GM18858 (cell line): ENCODE results near the gene TMPO.
"Not testable (repeated sequence)": the region's sequence is repeated elsewhere in the genome, so short reads cannot be mapped to it uniquely, and the experiment has no call there.

Experiments
- ATAC-seq: cut with Tn5 transposase; IDR thresholded peaks from one replicate; pipeline ENCODE4 v1.9.1; 2021; ENCODE audit not compliant: unreplicated experiment

The TMPO gene

DNA sequence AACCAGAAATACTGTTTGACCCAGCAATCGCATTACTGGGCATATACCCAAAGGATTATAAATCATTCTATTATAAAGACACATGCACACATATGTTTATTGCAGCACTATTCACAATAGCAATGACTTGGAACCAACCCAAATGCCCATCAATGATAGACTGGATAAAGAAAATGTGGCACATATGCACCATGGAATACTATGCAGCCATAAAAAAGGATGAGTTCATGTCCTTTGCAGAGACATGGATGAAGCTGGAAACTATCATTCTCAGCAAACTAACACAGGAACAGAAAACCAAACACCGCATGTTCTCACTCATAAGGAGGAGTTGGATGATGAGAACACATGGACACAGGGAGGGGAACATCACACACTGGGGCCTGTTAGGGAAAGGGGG lies 61.4 kb downstream of the TMPO start:
- not testable (repeated sequence) for ATAC-seq

- ATAC-seq, result no peak
These were observed 63.0 kb downstream of the TMPO start for GRCh38 chr12:98578392-98578791.

DNA sequence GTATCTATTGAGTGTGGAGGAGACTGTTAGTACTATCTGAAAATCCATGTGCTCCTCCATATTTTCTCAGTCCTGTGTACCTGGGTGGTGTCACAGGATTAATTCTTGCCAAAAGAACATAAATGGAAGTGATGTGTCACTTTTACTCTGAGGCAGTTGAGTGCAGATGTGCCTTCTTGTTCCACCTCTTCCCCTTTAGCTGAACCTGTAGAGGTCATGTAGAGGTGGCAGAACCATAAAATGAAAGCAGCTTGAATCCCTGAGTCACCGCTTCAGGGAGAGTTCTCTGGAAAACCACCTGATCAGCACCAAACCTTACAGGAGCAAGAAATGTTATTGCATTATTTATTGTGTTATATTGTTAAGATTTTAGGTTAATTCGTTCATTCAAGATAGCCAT lies 63.4 kb downstream of the TMPO start:
- ATAC-seq, result no peak

- ATAC-seq, result no peak
These were observed 64.0 kb downstream of the TMPO start for GRCh38 chr12:98579347-98579746.

GRCh38 chr12:98579835-98580234 lies 64.4 kb downstream of the TMPO start:
- no peak for ATAC-seq

GRCh38 chr12:98580695-98581094 lies 65.3 kb downstream of the TMPO start:
- no peak for ATAC-seq

DNA sequence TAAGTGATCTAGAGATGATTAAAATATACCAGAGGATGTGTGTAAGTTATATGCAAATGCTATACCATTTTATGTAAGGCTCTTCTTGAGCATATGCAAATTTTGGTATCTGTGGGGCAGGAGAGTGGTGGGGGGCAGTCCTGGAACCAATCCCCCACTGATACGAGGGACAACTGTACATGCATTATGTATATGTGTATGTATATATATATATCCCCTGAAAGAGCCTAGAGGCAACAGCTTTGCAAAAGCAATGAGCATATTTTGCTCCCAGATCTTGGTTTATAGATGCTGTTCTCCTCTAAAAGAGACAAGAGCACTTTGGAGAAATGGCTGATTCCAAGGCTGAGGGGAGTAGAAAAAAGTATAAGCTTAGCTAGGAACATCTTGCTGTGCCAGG lies 65.7 kb downstream of the TMPO start:
- no peak for ATAC-seq

- ATAC-seq, result no peak
These were observed 66.7 kb downstream of the TMPO start for GRCh38 chr12:98582093-98582492.

- no peak for ATAC-seq
These were observed 71.7 kb downstream of the TMPO start for GRCh38 chr12:98587084-98587483.

- no peak for ATAC-seq
These were observed 75.8 kb downstream of the TMPO start for GRCh38 chr12:98591209-98591608.

- no peak for ATAC-seq
These were observed 77.5 kb downstream of the TMPO start for GRCh38 chr12:98592825-98593322.

DNA sequence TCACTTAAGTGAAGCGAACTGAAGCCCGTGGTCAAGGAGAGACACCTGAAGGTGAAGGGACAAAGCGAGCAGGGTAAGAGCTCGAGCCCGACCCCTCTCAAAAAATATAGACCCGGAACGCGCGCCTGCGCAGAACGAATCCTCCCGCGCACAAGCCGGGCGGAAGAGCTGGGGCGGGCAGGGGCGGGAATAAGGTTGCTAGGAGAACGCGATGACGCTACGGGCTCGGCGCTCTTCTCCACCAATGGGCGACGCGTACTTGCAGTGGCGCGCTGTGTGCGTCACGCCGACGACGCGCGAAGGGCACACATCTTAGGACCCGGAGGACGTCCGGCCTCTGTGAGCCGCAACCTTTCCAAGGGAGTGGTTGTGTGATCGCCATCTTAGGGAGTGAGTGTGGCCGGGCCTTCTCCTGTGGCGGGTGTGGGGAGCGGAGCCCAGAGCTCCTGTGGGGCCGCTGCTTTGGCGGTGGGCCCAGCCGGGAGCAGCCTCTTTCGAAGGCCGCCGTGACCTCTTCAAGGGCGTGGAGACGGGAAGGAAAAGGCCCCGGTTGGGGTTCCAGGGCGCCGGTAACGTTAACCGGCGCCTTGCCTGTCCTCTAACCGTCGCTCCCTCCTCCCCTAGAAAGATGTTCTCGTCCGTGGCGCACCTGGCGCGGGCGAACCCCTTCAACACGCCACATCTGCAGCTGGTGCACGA lies 78.1 kb downstream of the TMPO start, which contains the start of gene SLC25A3:
TSS of gene SLC25A3 (plus strand) at position 336 of the 699 bp plus-strand sequence. CDS start at position 629, 293 bp downstream.
- peak; percentile 98 for ATAC-seq

DNA sequence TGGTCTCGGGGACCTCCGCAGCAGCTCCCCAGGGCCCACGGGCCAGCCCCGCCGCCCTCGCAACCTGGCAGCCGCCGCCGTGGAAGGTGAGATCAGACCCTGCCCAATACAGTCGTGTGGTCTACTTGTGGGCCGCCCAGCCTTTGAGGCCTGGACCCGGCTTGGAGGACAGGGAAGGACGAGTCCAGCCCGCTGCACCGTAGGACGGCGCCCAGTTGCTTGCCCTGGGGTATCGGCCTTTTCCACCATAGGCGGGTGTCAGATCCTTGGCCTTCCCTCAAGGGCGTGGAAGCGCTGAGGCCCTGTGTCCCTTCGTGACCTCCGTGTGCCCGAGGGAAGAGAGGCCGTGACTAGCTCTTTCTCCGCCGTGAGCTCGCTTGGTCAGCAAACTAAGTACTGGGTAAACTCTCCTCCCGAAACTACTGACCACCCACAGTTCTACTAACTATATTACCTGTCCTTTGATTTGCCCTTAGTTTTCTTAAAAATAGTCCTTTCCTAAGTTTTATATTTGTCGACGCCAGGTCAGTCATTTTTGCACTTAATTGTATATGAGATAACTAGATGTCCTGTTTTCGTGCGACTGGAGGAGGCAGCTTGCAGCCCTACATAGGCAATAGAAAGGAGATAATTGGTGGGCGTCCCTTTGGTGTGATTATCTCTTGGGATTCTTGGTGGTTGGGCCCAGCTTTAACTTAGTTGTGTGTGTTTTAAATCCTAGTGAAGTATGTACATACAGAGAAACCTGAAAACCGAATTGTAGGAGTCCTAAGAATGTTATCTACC lies 78.9 kb downstream of the TMPO start:
- no peak for ATAC-seq

- ATAC-seq, result no peak
These were observed 80.0 kb downstream of the TMPO start for GRCh38 chr12:98595243-98595988.

DNA sequence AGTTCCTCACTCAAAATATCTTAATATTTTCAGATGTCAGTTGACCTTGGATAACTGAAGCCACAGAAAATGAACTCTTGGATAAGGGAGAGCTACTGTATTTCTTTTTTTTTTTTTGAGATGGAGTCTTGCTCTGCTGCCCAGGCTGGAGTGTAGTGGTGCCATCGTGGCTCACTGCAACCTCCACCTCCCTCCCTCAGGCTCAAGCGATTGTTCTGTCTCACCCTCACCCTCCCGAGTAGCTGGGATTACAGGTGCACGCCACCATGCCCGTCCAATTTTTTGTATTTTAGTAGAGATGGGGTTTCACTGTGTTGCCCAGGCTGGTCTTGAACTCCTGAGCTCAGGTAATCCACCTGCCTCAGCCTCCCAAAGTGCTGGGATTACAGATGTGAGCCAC lies 81.9 kb downstream of the TMPO start:
- ATAC-seq, result not testable (repeated sequence)
